Calu3 (cell line): ENCODE results near the gene ASXL1. TPM values are rescaled to one million over a fixed set of nuclear protein-coding genes. Genes with fewer than 3 reads are reported as not detected.

Source experiments
- BruUV-seq: library from RNA; stranded (reverse); fragments of 400-500 nt; replicated peaks from 2 replicates; lab custom pipeline; 2021; lab: Mats Ljungman, UMichigan
- CTCF ChIA-PET: fragments of 300-600 bp; sonication (Branson Sonifier 250); formaldehyde crosslinking; loops from one replicate; lab custom pipeline; 2022; ENCODE audit warnings: antibody characterized with exemption; lab: Charles Lee
- DNase-seq: peaks from one replicate; pipeline ENCODE4 v3.0.0; 2022
- H3K27ac Mint-ChIP-seq: one replicate; pipeline ENCODE4 v1.8.0; 2022; ENCODE audit warnings: mixed read lengths; ENCODE audit not compliant: unreplicated experiment
- H3K27me3 Mint-ChIP-seq: one replicate; pipeline ENCODE4 v1.8.0; 2022; ENCODE audit warnings: mixed read lengths; ENCODE audit not compliant: unreplicated experiment
- H3K36me3 Mint-ChIP-seq: one replicate; pipeline ENCODE4 v1.8.0; 2022; ENCODE audit warnings: mild to moderate bottlenecking, moderate library complexity, mixed read lengths; ENCODE audit not compliant: insufficient read depth, unreplicated experiment
- H3K4me1 Mint-ChIP-seq: one replicate; pipeline ENCODE4 v1.8.0; 2022; ENCODE audit warnings: mild to moderate bottlenecking, low read depth, mixed read lengths; ENCODE audit not compliant: unreplicated experiment
- H3K4me3 Mint-ChIP-seq: one replicate; pipeline ENCODE4 v1.8.0; 2022; ENCODE audit warnings: mild to moderate bottlenecking, low read depth, moderate library complexity, mixed read lengths; ENCODE audit not compliant: unreplicated experiment
- H3K9me3 Mint-ChIP-seq: one replicate; pipeline ENCODE4 v1.8.0; 2022; ENCODE audit warnings: low read depth, mixed read lengths; ENCODE audit not compliant: unreplicated experiment
- CTCF ChIP-seq: fragments of 200-600 bp; IDR thresholded peaks from one replicate; pipeline ENCODE4 v1.8.0; 2022; ENCODE audit warnings: antibody characterized with exemption; ENCODE audit not compliant: unreplicated experiment
- intact Hi-C: fragments of 100-400 bp; cut with micrococcal nuclease; formaldehyde crosslinking; loops from one replicate; pipeline ENCODE4 v1.10.0; 2022; ENCODE audit not compliant: unreplicated experiment
- total RNA-seq: library from RNA; stranded (reverse); gene quantifications from 2 replicates; pipeline ENCODE4 v1.2.3, GENCODE V29; 2022

Gene ASXL1
- total RNA-seq, 1 experiment from 2014 or later = 120 TPM

DNA sequence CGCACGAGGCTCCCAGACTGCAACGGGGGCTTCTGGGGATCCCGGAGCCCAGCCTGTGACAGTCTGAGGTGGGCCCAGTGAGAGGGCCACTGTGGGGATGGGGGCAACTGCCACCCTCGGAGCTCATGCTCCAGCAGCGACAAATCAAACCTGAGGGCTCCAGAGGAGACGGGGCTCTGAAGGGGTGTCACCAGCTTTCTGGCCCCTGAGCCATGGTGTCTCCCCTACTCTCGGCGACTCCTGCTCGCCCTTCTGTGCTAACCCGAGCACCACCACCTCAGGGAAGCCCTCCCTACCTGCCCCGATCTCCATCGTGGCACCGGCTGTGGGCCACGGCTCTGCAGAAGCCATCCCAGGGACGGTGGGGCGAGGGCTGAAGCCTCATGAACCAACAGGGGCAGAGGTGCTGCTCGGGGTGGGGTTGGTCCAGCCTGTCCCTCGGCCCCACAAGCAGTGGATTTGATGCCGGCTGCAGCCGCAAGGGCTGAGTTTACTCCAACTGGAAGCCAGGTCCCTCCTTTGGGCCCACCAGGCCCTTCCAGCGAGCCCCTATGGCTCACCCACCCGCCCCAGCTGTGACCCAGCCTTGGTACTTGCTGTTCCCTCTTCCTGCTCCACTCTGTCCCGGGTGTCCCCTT lies 102.7 kb downstream of the ASXL1 start:
- Mint-ChIP-seq H3K4me3 (no peak overlapping the region), H3K4me1 (peaks cover 14% of the 10 kb centered on the region), H3K27me3 (no peaks in the 10 kb centered on the region), H3K9me3 (no peaks in the 10 kb centered on the region), H3K27ac (no peak overlapping the region), H3K36me3 (peaks cover 64% of the 10 kb centered on the region)
- DNase-seq = no peak
- CTCF ChIA-PET = no interaction called here
- TF ChIP-seq CTCF = no peak
- BruUV-seq = no TSS peak
- intact Hi-C loops = no loop called here

GRCh38 chr20:32461836-32462600 lies 103.9 kb downstream of the ASXL1 start:
- CTCF ChIA-PET = no interaction called here
- Mint-ChIP-seq H3K36me3 (peaks cover 66% of the 10 kb centered on the region), H3K27me3 (no peaks in the 10 kb centered on the region), H3K4me3 (no peak overlapping the region), H3K27ac (no peak overlapping the region), H3K9me3 (no peaks in the 10 kb centered on the region), H3K4me1 (peaks cover 27% of the 10 kb centered on the region)
- BruUV-seq = no TSS peak
- intact Hi-C loops = no loop called here
- TF ChIP-seq CTCF = no peak
- no peak for DNase-seq

GRCh38 chr20:32462900-32463641 lies 104.9 kb downstream of the ASXL1 start:
- H3K36me3 Mint-ChIP-seq = peaks cover 66% of the 10 kb centered on the region

More at GRCh38 chr20:32462900-32463641, 104.9 kb downstream of the ASXL1 start:
- Mint-ChIP-seq H3K4me1 (peaks cover 37% of the 10 kb centered on the region), H3K27ac (no peak overlapping the region), H3K9me3 (no peaks in the 10 kb centered on the region), H3K27me3 (no peaks in the 10 kb centered on the region), H3K4me3 (no peak overlapping the region)
- intact Hi-C loops = no loop called here
- CTCF ChIA-PET = interaction anchor here (0.6 kb wide), 1 partner anchor 25 kb away, joined by 3 read pairs; no protein-coding TSS in a partner anchor
- DNase-seq = no peak
- TF ChIP-seq CTCF = no peak
- BruUV-seq = no TSS peak
